Lung (tissue), 12 donors: ENCODE results near the gene PCDH12. TPM values are rescaled to one million over a fixed set of nuclear protein-coding genes. Genes with fewer than 3 reads are reported as not detected.
A peak's percentile ranks its signal among the peaks of the same experiment; 100 is the strongest.

Source experiments
- ATAC-seq: fragments of 200-7000 bp; cut with Tn5 transposase; one replicate; pipeline ENCODE4 v1.9.1; 2020; ENCODE audit warnings: moderate number of reproducible peaks; ENCODE audit not compliant: insufficient read depth, low FRiP score
- DNase-seq, 3 donors: peaks; one replicate each; pipeline ENCODE4 v3.0.0-alpha.2; 2013 to 2017
- H3K27ac ChIP-seq, 2 donors: one replicate each; pipeline ENCODE4 v1.5.1; 2013; ENCODE audit warnings: mild to moderate bottlenecking in 2 of 2, moderate library complexity in 2 of 2, control low read depth in 1 of 2, inconsistent platforms in 1 of 2, low read depth in 1 of 2, low read length in 1 of 2
- H3K27me3 ChIP-seq, 3 donors: one replicate each; pipeline ENCODE4 v1.5.1; 2013; ENCODE audit warnings: low read length in 2 of 3; ENCODE audit not compliant: control insufficient read depth in 3 of 3, insufficient read depth in 3 of 3
- H3K36me3 ChIP-seq, 4 donors: one replicate each; pipeline ENCODE4 v1.5.1; 2013; ENCODE audit warnings: low read length in 4 of 4, mild to moderate bottlenecking in 1 of 4, moderate library complexity in 1 of 4; ENCODE audit not compliant: control insufficient read depth in 4 of 4, insufficient read depth in 4 of 4
- H3K4me1 ChIP-seq, 5 donors: one replicate each; pipeline ENCODE4 v1.5.1; 2013; ENCODE audit warnings: low read length in 5 of 5, mild to moderate bottlenecking in 2 of 5, moderate library complexity in 1 of 5; ENCODE audit not compliant: control insufficient read depth in 5 of 5, insufficient read depth in 5 of 5
- H3K4me3 ChIP-seq: one replicate; pipeline ENCODE4 v1.5.1; 2013; ENCODE audit warnings: mild to moderate bottlenecking, control low read depth, moderate library complexity
- H3K9ac ChIP-seq, 2 donors: one replicate each; pipeline ENCODE4 v1.5.1; 2013; ENCODE audit warnings: low read length in 2 of 2, control low read depth in 1 of 2; ENCODE audit not compliant: insufficient read depth in 1 of 2
- H3K9me3 ChIP-seq, 4 donors: one replicate each; pipeline ENCODE4 v1.5.1; 2013; ENCODE audit warnings: low read length in 3 of 4, mild to moderate bottlenecking in 1 of 4, moderate library complexity in 1 of 4; ENCODE audit not compliant: control insufficient read depth in 4 of 4, insufficient read depth in 3 of 4
- CTCF ChIP-seq: IDR thresholded peaks from 2 replicates; pipeline ENCODE4 v1.5.1; 2012; ENCODE audit warnings: mild to moderate bottlenecking; ENCODE audit errors: control extremely low read depth, extremely low read depth
- WGBS, 2 donors: extraction: QIAGEN DNeasy Blood & Tissue Kit; methylation state at CpG; one replicate each; pipeline ENCODE4 v1.1.7; 2013; 5-methylcytosine and 5-hydroxymethylcytosine counted together
- polyA plus RNA-seq, 2 donors: library from polyadenylated mRNA; stranded (reverse); fragments of 200-250 nt; gene quantifications; one replicate each; pipeline ENCODE4 v1.2.1, GENCODE V29; 2013
- total RNA-seq, 2 donors: library from RNA; depleted of rRNA in 1 of 2; stranded (reverse); fragments of >200 nt in 1 of 2; gene quantifications; one replicate each; pipeline ENCODE4 v1.2.1, GENCODE V29; 2014 to 2021
- donor health status: control.
- donor health status: control.
- donor health status: Bipolar disorder and iron deficiency.
- donor health status: healthy.
- donor health status: DM: yes; HTN: yes; CAD: no.

Gene PCDH12
- total and polyA plus RNA-seq, 4 donors: 3.9 to 34.2 (median 11.3) TPM

DNA sequence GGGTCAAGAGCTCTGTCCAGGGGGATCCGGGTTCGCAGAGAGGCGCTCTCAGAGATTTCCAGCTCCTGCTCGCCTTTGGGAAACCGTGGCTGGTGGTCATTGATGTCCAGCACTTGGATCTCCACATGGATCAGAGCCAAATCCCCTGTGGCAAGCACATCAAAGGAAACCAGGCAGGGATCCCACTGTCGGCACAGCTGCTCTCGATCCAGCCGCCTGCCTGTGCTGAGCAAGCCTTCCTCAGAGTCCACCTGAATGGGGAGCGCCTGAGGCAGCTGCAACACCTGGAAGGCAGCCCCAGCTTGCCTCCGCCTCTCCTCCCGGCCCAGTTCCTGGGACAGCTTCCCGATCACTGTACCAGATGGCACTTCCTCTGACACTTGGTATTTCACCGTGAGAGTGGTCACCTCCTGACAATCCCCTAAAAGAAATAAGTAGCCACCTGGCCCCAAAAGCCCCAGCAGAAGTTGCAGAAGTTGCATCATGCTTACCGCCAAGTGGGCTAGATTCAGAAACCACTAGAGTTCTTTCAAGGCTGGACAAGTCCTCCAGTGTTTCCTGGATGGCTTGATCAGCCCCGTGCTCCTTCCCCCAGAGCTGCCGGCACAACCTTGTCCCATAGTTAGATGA lies 520 bp downstream of the PCDH12 start:
- H3K27me3 ChIP-seq: no peaks in the 10 kb centered on the region

DNA sequence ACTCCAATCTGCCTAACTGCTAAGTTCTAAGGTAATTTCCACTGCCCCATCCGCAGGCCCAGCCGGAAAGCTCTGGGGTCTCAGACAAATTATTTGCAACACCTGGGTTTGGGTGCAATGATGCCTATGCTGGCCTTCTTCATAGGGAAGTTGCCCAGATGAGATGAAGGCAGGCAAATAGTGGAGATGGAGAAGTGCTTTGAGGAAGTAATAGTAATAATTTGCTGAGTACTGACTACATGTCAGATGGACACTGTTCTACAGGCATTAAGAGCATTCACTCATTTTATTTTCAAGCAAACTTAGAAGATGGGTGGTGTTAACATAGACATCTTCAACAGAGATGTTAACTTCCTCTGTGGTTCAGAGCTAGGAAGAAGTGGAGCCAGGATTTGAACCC lies 3.8 kb downstream of the PCDH12 start:
- no peak overlapping the region for H3K27ac ChIP-seq
- H3K4me3 ChIP-seq: no peak overlapping the region
- no peaks in the 10 kb centered on the region for H3K27me3 ChIP-seq
- peaks cover 0 to 16% (median 6%) of the 10 kb centered on the region in 5 donors for H3K4me1 ChIP-seq
- peaks cover 0 to 8% (median 1%) of the 10 kb centered on the region in 4 donors for H3K36me3 ChIP-seq
- no peak for TF ChIP-seq CTCF
- H3K9ac ChIP-seq: no peak overlapping the region
- DNase-seq: no peak
- no peaks in the 10 kb centered on the region for H3K9me3 ChIP-seq
- ATAC-seq: no peak
- WGBS, 2 donors: 70 to 79% methylated on average over 2 of the region's 2 CpGs

More for the DNA sequence above, 520 bp downstream of the PCDH12 start:
- peaks cover 0 to 8% (median 6%) of the 10 kb centered on the region in 5 donors for H3K4me1 ChIP-seq
- no peaks in the 10 kb centered on the region for H3K36me3 ChIP-seq
- ATAC-seq: no peak
- H3K27ac ChIP-seq: peak overlapping the region; percentile 58 to 86
- H3K4me3 ChIP-seq: peak overlapping the region; percentile 41
- no peak for TF ChIP-seq CTCF
- H3K9ac ChIP-seq: no peak overlapping the region
- DNase-seq: no peak
- 46 to 52% methylated on average over 16 of the region's 16 CpGs for WGBS, 2 donors
- no peaks in the 10 kb centered on the region for H3K9me3 ChIP-seq

GRCh38 chr5:141952020-141952419 lies 6.0 kb downstream of the PCDH12 start:
- TF ChIP-seq CTCF: no peak
- Histone ChIP-seq H3K27me3 (no peaks in the 10 kb centered on the region), H3K9ac (no peak overlapping the region), H3K4me3 (no peak overlapping the region), H3K36me3 (peaks cover 0 to 9% (median 1%) of the 10 kb centered on the region in 4 donors), H3K4me1 (peaks cover 0 to 13% (median 2%) of the 10 kb centered on the region in 5 donors), H3K9me3 (no peaks in the 10 kb centered on the region), H3K27ac (peak overlapping the region in 1 of 2 donors; percentile 37)
- no peak for ATAC-seq
- WGBS, 2 donors: 33 to 55% methylated on average over 2 of the region's 2 CpGs
- peak in 1 of 3 donors; percentile 33 for DNase-seq
